Stimulated activated CD4-positive, alpha-beta T cell treated with anti-CD3 and anti-CD28 coated beads, TNF-alpha, amount 100 ng/mL, for 1 hour (primary cell): ENCODE results near the gene STIM1.
A peak's percentile ranks its signal among the peaks of the same experiment; 100 is the strongest.
"Not testable (repeated sequence)": the region's sequence is repeated elsewhere in the genome, so short reads cannot be mapped to it uniquely, and the experiment has no call there.

Experiments used
- DNase-seq, 3 donors: peaks; one replicate each; pipeline ENCODE4 v3.0.0-alpha.2; 2020; ENCODE audit warnings: low read depth in 3 of 3, low spot score in 1 of 3

The STIM1 gene

GRCh38 chr11:4094348-4095291 is 239.2 kb downstream of the STIM1 start, which contains the start of gene RRM1:
Gene RRM1, plus strand, starts transcription at chr11:4094799. Its CDS starts 214 bp downstream, at chr11:4095013.
- peak; percentile 72 to 90 (median 81) for DNase-seq

- DNase-seq = no peak
Observed at GRCh38 chr11:4095509-4096230, 240.2 kb downstream of the STIM1 start.

- DNase-seq = no peak
Observed at GRCh38 chr11:4098026-4098621, 242.7 kb downstream of the STIM1 start.

- DNase-seq = no peak
Observed at GRCh38 chr11:4102711-4103110, 247.2 kb downstream of the STIM1 start.

GRCh38 chr11:4103269-4103668 is 247.8 kb downstream of the STIM1 start:
- DNase-seq = no peak

GRCh38 chr11:4105916-4106315 is 250.5 kb downstream of the STIM1 start:
- no peak for DNase-seq

GRCh38 chr11:4111834-4112233 is 256.4 kb downstream of the STIM1 start:
- no peak for DNase-seq

- no peak for DNase-seq
Observed at GRCh38 chr11:4115128-4115527, 259.7 kb downstream of the STIM1 start.

- DNase-seq = no peak
Observed at GRCh38 chr11:4118107-4118506, 262.6 kb downstream of the STIM1 start.

- no peak for DNase-seq
Observed at GRCh38 chr11:4123218-4123617, 267.8 kb downstream of the STIM1 start.

- DNase-seq = no peak
Observed at GRCh38 chr11:4125141-4125540, 269.7 kb downstream of the STIM1 start.

GRCh38 chr11:4127357-4127756 is 271.9 kb downstream of the STIM1 start:
- DNase-seq = no peak

- DNase-seq = not testable (repeated sequence)
Observed at GRCh38 chr11:4130219-4130618, 274.8 kb downstream of the STIM1 start.

- DNase-seq = no peak
Observed at GRCh38 chr11:4134806-4135205, 279.3 kb downstream of the STIM1 start.

- DNase-seq = no peak
Observed at GRCh38 chr11:4138497-4138896, 283.0 kb downstream of the STIM1 start.

GRCh38 chr11:4140067-4140636 is 284.7 kb downstream of the STIM1 start:
- no peak for DNase-seq
